K562 (cell line): ENCODE data around the gene NXF1. TPM values are rescaled to one million over a fixed set of nuclear protein-coding genes. Genes with fewer than 3 reads are reported as not detected.

Source experiments
- ATF3 ChIP-seq, 2 experiments: fragments of 450-650 bp in 1 of 2; sonication (generic) in 1 of 2; formaldehyde crosslinking in 1 of 2; IDR thresholded peaks in 1 of 2; conservative IDR thresholded peaks in 1 of 2; 2 replicates each; pipeline versions ENCODE4 v1.6.1 to v1.8.1; 2016 to 2023; ENCODE audit warnings: mild to moderate bottlenecking in 2 of 2, moderate library complexity in 2 of 2, inconsistent platforms in 1 of 2, missing genetic modification reagents in 1 of 2
- E2F8 ChIP-seq: fragments of 450-650 bp; IDR thresholded peaks from 2 replicates; pipeline ENCODE4 v1.7.1; 2018; ENCODE audit warnings: mild to moderate bottlenecking, low read depth; ENCODE audit not compliant: partially characterized antibody
- HINFP ChIP-seq: fragments of 450-650 bp; conservative IDR thresholded peaks from 2 replicates; pipeline ENCODE4 v1.6.1; 2016; ENCODE audit warnings: missing genetic modification characterization, low read depth, mild to moderate bottlenecking, control low read depth, missing compliant biosample characterization
- KDM1A ChIP-seq, 2 experiments: fragments of 450-650 bp; IDR thresholded peaks; 2 replicates each; pipeline ENCODE4 v1.6.1; 2016; ENCODE audit warnings: mild to moderate bottlenecking in 2 of 2
- ZNF121 ChIP-seq: sonication (generic); formaldehyde crosslinking; conservative IDR thresholded peaks from 2 replicates; pipeline ENCODE4 v1.8.0; 2022; ENCODE audit warnings: missing genetic modification reagents
- ZNF165 ChIP-seq: fragments of 250-450 bp; sonication (Bioruptor Pico); IDR thresholded peaks from 2 replicates; pipeline ENCODE4 v1.4.0; 2020; ENCODE audit warnings: borderline replicate concordance
- polyA plus RNA-seq, 8 experiments: library from polyadenylated mRNA; depleted of rRNA in 4 of 8; stranded (reverse) in 5 of 8; unstranded in 3 of 8; fragments of >200 nt; fragmentation: Nextera tagmentation in 2 of 8; fragmentation: Illumina TruSeq in 1 of 8; extraction: Ambion mirVana in 2 of 8; extraction: Trizol in 1 of 8; gene quantifications; 2 replicates each; pipeline versions ENCODE4 v1.2.1 to v1.2.3, GENCODE V29; 2011 to 2014; ENCODE audit warnings: inconsistent platforms in 1 of 8, missing spikeins in 1 of 8
- total RNA-seq, 7 experiments: library from RNA; depleted of rRNA in 6 of 7; stranded (reverse); fragments of >200 nt in 6 of 7; fragmentation: Illumina TruSeq in 2 of 7; extraction: Trizol in 2 of 7; gene quantifications; 2 replicates each; pipeline versions ENCODE4 v1.2.1 to v1.2.3, GENCODE V29; 2011 to 2021; ENCODE audit warnings: low replicate concordance in 1 of 7

The NXF1 gene
- total and polyA plus RNA-seq, 9 of the 15 experiments (the other 6 are each of a cell fraction or from before 2014, with no cell fraction given), result 18.1 to 98.3 (median 35.8) TPM

GRCh38 chr11:62847767-62848314 lies 42.6 kb upstream of the NXF1 start (continued):
- TF ChIP-seq E2F8, result no peak
- 0 out of 4 replicates have a peak, but pooled peaks of 1 of the 2 experiments have one; percentile 13 for TF ChIP-seq KDM1A (IDR thresholded peaks at IDR 0.05)
- no peak for TF ChIP-seq ZNF165 (CRISPR knock-in tag)
- no peak for TF ChIP-seq ATF3 (IDR thresholded peaks at IDR 0.05)
- 0 out of 2 replicates have a peak, but pooled peaks have one; percentile 7 for TF ChIP-seq ATF3 (CRISPR knock-in tag; conservative IDR thresholded peaks at IDR 0.05)
- peak; percentile 98 for TF ChIP-seq ZNF121 (CRISPR knock-in tag)
- no peak for TF ChIP-seq HINFP (tag)
